Right lobe of liver (tissue), 6 donors: ENCODE data around the gene SLCO4A1. TPM values are rescaled to one million over a fixed set of nuclear protein-coding genes. Genes with fewer than 3 reads are reported as not detected.

Experiments
- ATAC-seq, 4 donors: fragments of 200-7000 bp; cut with Tn5 transposase; one replicate each; pipeline ENCODE4 v1.9.1; 2020; ENCODE audit warnings: mild to moderate bottlenecking in 4 of 4, moderate library complexity in 4 of 4
- DNase-seq, 3 donors: peaks; one replicate each; pipeline ENCODE4 v3.0.0-alpha.2; 2020
- H3K27ac ChIP-seq, 3 donors: fragments of 200-600 bp; one replicate each; pipeline ENCODE4 v1.8.0; 2022
- H3K27me3 ChIP-seq, 2 donors: fragments of 200-600 bp; one replicate each; pipeline ENCODE4 v1.8.0; 2022
- H3K36me3 ChIP-seq, 4 donors: fragments of 200-600 bp; sonication (generic) in 1 of 4; one replicate each; pipeline versions ENCODE4 v1.5.1 to v1.8.0; 2017 to 2022; ENCODE audit warnings: control low read depth in 1 of 4
- H3K4me1 ChIP-seq, 4 donors: fragments of 200-600 bp; sonication (generic) in 1 of 4; one replicate each; pipeline versions ENCODE4 v1.5.1 to v1.8.0; 2017 to 2022; ENCODE audit warnings: control low read depth in 1 of 4
- H3K4me3 ChIP-seq, 3 donors: fragments of 200-600 bp; one replicate each; pipeline ENCODE4 v1.8.0; 2022
- H3K9me3 ChIP-seq, 4 donors: fragments of 200-600 bp; sonication (generic) in 1 of 4; one replicate each; pipeline versions ENCODE4 v1.5.1 to v1.8.0; 2017 to 2022; ENCODE audit warnings: control low read depth in 1 of 4
- CTCF ChIP-seq, 4 donors: fragments of 200-600 bp in 3 of 4; fragments of 450-650 bp in 1 of 4; IDR thresholded peaks; one replicate each; pipeline versions ENCODE4 v1.5.1 to v1.8.0; 2016 to 2022; ENCODE audit warnings: antibody characterized with exemption in 4 of 4, mild to moderate bottlenecking in 2 of 4
- POLR2A ChIP-seq: fragments of 450-650 bp; IDR thresholded peaks from one replicate; pipeline ENCODE4 v1.6.1; 2017; ENCODE audit warnings: antibody characterized with exemption, mild to moderate bottlenecking
- WGBS: methylation state at CpG from one replicate; pipeline ENCODE4 v1.1.6; 2018; ENCODE audit warnings: low coverage, low lambda C conversion rate; ENCODE audit not compliant: insufficient coverage; ENCODE audit errors: missing lambda C conversion rate; 5-methylcytosine and 5-hydroxymethylcytosine counted together
- intact Hi-C, 2 donors: fragments of 100-400 bp; cut with DNase I; formaldehyde crosslinking; loops; one replicate each; pipeline versions ENCODE4 v1.11.2 to v1.14.1; 2022
- total RNA-seq, 6 experiments: library from RNA; depleted of rRNA in 2 of 6; stranded (reverse); fragments of >200 nt in 2 of 6; fragmentation: NEBNext Ultra II Directional in 3 of 6; extraction: Animal tissue kit (Norgen Biotek cat#: 25700) in 3 of 6; gene quantifications; one replicate each; pipeline versions ENCODE4 v1.1.0 to v1.2.4, GENCODE V29; 2016 to 2023
- donor health status: DM: no; HTN: yes; CAD: no.
- donor health status: DM: no; HTN: no; CAD: no.
- donor health status: DM: no; HTN: no; CAD: no.
- donor health status: DM: no; HTN: yes; CAD: no.
- donor health status: DM: no; HTN: yes; CAD: no.

The SLCO4A1 gene
- total RNA-seq, 6 experiments from 2014 or later, result 0.93 to 8.8 (median 4.3) TPM

GRCh38 chr20:62611819-62612218 is 30.5 kb upstream of the SLCO4A1 start:
- intact Hi-C loops, result no loop called here
- H3K9me3 ChIP-seq, result no peaks in the 10 kb centered on the region

GRCh38 chr20:62614085-62614960 is 28.0 kb upstream of the SLCO4A1 start:
- Histone ChIP-seq H3K27ac (no peak overlapping the region), H3K36me3 (no peaks in the 10 kb centered on the region), H3K27me3 (no peaks in the 10 kb centered on the region), H3K4me3 (no peak overlapping the region), H3K4me1 (peaks cover 0 to 3% (median 0%) of the 10 kb centered on the region in 4 donors), H3K9me3 (no peaks in the 10 kb centered on the region)
- DNase-seq, result no peak
- WGBS, result 56% methylated on average over 20 of the region's 36 CpGs
- no peak for ATAC-seq
- intact Hi-C loops, result loop anchor here in 1 of 2 donors (2.0 kb wide), 1 partner anchor 116 kb away; no protein-coding TSS in a partner anchor
- no peak for TF ChIP-seq POLR2A
- TF ChIP-seq CTCF (IDR thresholded peaks at IDR 0.05), result no peak

More at GRCh38 chr20:62611819-62612218, 30.5 kb upstream of the SLCO4A1 start:
- H3K27ac ChIP-seq, result no peak overlapping the region
- H3K4me3 ChIP-seq, result no peak overlapping the region
- no peak for ATAC-seq
- TF ChIP-seq POLR2A, result no peak
- no peak for TF ChIP-seq CTCF (IDR thresholded peaks at IDR 0.05)
- H3K36me3 ChIP-seq, result no peaks in the 10 kb centered on the region
- no peaks in the 10 kb centered on the region for H3K27me3 ChIP-seq
- WGBS, result 84% methylated on average over 6 of the region's 19 CpGs
- peaks cover 0 to 3% (median 0%) of the 10 kb centered on the region in 4 donors for H3K4me1 ChIP-seq
- peak in 1 of 3 donors; percentile 16 for DNase-seq

GRCh38 chr20:62614961-62615680 is 27.2 kb upstream of the SLCO4A1 start:
- H3K4me1 ChIP-seq, result peaks cover 0 to 3% (median 0%) of the 10 kb centered on the region in 4 donors
- H3K36me3 ChIP-seq, result no peaks in the 10 kb centered on the region
- ATAC-seq, result no peak
- no peaks in the 10 kb centered on the region for H3K9me3 ChIP-seq
- H3K27me3 ChIP-seq, result no peaks in the 10 kb centered on the region
- WGBS, result 82% methylated on average over 8 of the region's 34 CpGs
- TF ChIP-seq POLR2A, result no peak
- TF ChIP-seq CTCF (IDR thresholded peaks at IDR 0.05), result no peak
- DNase-seq, result no peak
- H3K4me3 ChIP-seq, result no peak overlapping the region
- no peak overlapping the region for H3K27ac ChIP-seq
- intact Hi-C loops, result loop anchor here in 1 of 2 donors (2.0 kb wide), 1 partner anchor 116 kb away; no protein-coding TSS in a partner anchor

GRCh38 chr20:62615750-62616251 is 26.5 kb upstream of the SLCO4A1 start:
- H3K4me3 ChIP-seq, result no peak overlapping the region
- no peak for ATAC-seq
- H3K27me3 ChIP-seq, result no peaks in the 10 kb centered on the region
- TF ChIP-seq POLR2A, result no peak
- TF ChIP-seq CTCF (IDR thresholded peaks at IDR 0.05), result no peak
- 85% methylated on average over 11 of the region's 12 CpGs for WGBS
- no peaks in the 10 kb centered on the region for H3K36me3 ChIP-seq
- H3K4me1 ChIP-seq, result peaks cover 0 to 3% (median 0%) of the 10 kb centered on the region in 4 donors
- H3K27ac ChIP-seq, result no peak overlapping the region
- intact Hi-C loops, result loop anchor here in 1 of 2 donors (2.0 kb wide), 1 partner anchor 117 kb away; no protein-coding TSS in a partner anchor
- no peaks in the 10 kb centered on the region for H3K9me3 ChIP-seq
- peak in 1 of 3 donors; percentile 20 for DNase-seq
